ENCODE measurements around the gene RBM19.

The RBM19 gene

DNA sequence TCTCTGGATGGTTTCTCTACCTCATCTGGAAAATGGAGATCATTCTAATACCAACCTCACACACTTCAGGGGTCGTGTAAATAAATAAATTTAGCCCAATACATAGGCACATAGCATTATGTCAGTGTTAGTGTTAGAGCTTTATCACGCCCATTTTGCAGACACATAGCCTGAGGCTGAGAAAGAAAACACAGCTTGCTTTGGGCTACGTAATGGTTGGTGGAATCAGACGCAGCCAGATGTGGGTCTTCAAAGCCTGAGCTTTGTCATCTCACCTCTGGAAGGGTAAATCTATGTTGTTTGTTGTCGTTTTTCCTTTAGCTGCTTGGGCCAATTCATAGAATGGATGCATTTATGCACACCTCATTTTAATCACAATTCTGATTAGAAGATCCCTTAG lies 191.6 kb downstream of the RBM19 start:
- DNase-seq (ENCODE audit: low read depth) = no peak

DNA sequence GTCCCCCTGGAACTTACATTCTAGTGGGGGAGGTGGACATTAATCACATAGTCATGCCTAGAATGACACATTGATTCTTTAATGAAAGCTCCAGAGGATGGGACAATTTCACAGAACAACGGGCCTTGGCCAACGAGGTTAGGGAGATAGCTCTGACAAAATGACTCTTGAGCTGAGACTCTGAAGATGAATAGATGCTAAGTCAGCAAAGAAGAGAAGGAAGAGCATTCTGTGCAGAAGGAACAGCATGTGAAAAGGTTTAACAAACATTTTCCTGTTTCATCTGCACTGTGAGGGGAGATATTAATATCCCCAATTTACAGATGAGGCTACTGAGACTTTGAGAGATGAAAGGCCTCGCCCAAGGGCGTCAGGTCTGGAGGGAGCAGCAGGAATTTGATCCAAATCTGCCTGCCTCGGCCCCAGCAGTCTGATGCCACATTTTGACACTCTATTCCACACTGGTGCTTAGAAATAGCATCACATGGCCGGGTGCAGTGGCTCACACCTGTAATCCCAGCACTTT lies 193.6 kb downstream of the RBM19 start:
- no peak for DNase-seq (ENCODE audit: low read depth)

DNA sequence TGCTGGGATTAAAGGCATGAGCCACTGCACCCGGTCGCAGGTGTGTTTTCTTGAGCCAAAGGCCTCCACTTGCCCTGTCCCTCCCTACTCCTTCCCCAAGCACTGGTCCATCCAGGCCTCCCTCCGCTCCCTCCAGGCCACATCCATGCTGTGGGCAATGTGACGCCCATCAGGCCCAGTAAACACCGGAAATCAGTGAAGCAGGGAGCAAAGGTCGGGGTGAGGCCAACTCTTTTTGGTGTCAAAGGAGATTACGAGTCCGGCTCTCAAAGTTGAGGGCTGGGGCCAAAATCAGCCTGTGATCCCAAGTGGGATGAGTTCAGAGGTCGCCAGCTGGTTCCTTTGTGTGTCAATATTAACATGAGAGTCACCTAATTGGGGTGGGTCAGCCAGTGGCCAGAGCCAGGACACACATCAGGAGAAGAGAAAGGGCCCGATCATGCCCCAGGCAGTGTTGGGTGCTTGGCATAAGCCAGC lies 195.7 kb downstream of the RBM19 start:
- no peak for DNase-seq (ENCODE audit: low read depth)

DNA sequence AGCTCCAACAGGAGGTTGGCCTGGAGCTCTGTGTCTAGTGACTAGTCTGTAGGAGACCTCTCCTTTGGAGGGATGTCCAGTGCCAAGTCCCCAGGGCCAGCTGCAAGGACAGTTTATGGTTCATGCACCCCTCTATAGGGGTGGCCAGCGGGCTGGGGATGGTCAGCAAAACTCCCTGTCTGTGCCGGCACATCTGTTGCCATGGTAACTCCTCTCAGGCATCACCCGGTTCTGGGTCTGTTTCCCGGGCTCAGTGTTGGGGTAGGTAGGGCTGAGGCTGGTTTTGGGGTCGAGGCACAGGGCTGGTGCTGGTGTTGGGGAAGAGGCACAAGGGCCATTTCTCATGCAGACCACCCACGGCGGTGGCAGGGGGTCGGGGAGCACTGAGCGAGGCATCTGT lies 196.8 kb downstream of the RBM19 start:
- DNase-seq (ENCODE audit: low read depth) = no peak

DNA sequence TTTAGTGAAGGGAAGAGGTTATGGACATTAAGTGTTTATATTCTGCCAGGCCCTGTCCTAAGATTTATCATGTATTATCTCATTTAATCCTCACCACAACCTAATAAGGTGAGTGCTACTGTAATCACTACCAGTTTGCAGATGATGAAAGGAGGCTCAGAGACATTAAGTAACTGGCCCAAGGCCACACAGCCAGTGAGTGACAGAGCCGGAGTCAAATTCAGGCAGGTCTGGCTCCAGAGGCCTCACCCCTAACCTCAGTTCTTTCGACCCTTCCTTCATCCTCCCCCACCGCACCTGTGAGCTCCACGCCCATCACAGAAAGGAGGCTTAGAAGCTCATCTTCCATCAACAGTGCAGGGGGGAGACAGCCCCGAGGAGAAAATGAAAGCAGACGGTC lies 197.3 kb downstream of the RBM19 start:
- no peak for DNase-seq (ENCODE audit: low read depth)

DNA sequence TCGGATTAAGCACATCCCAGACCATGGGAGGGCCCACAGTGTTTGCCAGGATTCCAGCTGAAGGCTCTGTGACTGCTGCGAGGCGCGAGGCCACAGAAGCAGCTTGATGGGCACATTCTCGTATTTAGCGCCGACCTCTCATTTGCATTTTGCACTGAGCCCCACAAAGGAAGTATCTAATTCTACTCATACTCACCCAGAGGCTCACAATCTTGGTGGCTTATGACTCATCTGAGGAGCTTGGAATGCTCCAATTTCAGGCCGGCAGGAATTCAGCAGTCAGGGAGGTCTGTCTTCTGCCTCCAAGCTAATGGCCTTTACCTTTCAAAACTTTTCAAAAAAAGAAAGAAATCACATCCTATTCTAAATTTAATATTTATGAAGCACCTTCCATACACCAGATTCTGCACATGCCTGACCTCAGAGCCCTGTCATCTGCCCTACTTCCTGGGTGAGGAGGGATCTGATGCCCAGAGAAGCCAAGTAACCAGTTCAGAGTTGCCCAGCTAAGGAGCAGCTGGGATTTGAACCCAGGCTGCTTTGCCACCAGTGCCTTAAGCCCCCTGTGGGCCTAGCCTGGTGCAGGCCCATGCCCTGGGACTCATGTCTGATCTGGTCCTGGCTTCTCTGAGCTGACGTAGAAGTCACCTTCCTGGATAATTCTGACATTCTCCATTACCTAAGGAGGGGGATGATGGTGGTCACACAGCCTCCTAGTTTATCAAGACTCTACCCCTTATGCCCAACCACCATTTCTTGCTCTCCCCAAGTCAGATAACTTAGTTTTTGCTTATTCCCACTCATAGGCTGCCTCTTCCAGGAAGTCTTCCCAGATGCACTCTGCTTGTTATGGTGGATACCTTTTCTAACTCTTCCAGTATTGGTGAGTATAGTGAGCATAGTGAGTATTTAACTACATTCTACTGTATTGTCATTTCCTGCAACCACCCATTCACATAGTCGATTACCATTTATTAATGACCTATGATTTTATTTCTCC lies 198.9 kb downstream of the RBM19 start:
- DNase-seq (ENCODE audit: low read depth) = no peak

All from CMK (cell line).